ENCODE measurements around the gene AP2M1. TPM values are rescaled to one million over a fixed set of nuclear protein-coding genes. Genes with fewer than 3 reads are reported as not detected.

The AP2M1 gene
- total and polyA plus RNA-seq, 2 donors (not counting 3 experiments of a cell fraction or from before 2014, with no cell fraction given) = 431 to 602 TPM

- dilution Hi-C loops (cut with MboI; ENCODE audit: extremely low pct_ligation_motif_present, low sequenced_read_pairs) = no loop called here
- H3K79me2 ChIP-seq (ENCODE audit: control insufficient read depth, insufficient read depth, low read length) = peaks cover 48% of the 10 kb centered on the region
- POLR2A ChIA-PET = interaction anchor here (0.7 to 1.1 kb wide), 2 partner anchors 18 to 19 kb away, joined by 3 to 6 read pairs; partner anchors contain the start of gene AP2M1
Measured at GRCh38 chr3:184155644-184156521, 18.8 kb upstream of the AP2M1 start.

More at GRCh38 chr3:184155644-184156521, 18.8 kb upstream of the AP2M1 start:
- Histone ChIP-seq H3K9ac (replicated peaks; ENCODE audit: extremely low read depth, insufficient read depth, low read length) (peak overlapping the region; percentile 80), H3K9me3 (replicated peaks; ENCODE audit: control insufficient read depth, insufficient read depth, low read length) (no peaks in the 10 kb centered on the region), H3K27me3 (ENCODE audit: control insufficient read depth in 2 of 2, insufficient read depth in 2 of 2, low read length in 2 of 2) (no peaks in the 10 kb centered on the region), H3K36me3 (ENCODE audit: control insufficient read depth in 2 of 2, extremely low read depth in 1 of 2, insufficient read depth in 2 of 2, low read length in 2 of 2) (no peaks in the 10 kb centered on the region), H3K4me1 (ENCODE audit: control insufficient read depth, extremely low read depth, insufficient read depth, low read length) (peaks cover 25% of the 10 kb centered on the region), H3K9me1 (replicated peaks; ENCODE audit: control insufficient read depth, extremely low read depth, insufficient read depth, low read length) (no peaks in the 10 kb centered on the region), H4K20me1 (replicated peaks; ENCODE audit: control insufficient read depth, extremely low read depth, insufficient read depth, low read length) (peaks cover 3% of the 10 kb centered on the region), H3K27ac (ENCODE audit: insufficient read depth, low read depth, low read length) (peak overlapping the region; percentile 25), H3K4me3 (replicated peaks in 1 of 3; ENCODE audit: insufficient read depth in 1 of 3, low read depth in 1 of 3, low read length in 3 of 3) (peak overlapping the region; percentile 78 to 87 (median 83)), H2AFZ (ENCODE audit: low read depth, low read length) (peak overlapping the region; percentile 83), H3K4me2 (ENCODE audit: insufficient read depth, low read length) (peak overlapping the region; percentile 97)
- DNase-seq (ENCODE audit: low read depth, low spot score) (peak; percentile 55), FAIRE-seq (peak; percentile 43)
- CTCF ChIA-PET = interaction anchor here (0.7 to 2.6 kb wide), 8 partner anchors 11 to 252 kb away, joined by 3 to 11 read pairs (median 4); partner anchors contain the start of genes ABCF3, AP2M1 and EIF2B5
- TSS peak; percentile 30 for BruUV-seq (replicated peaks)
- intact Hi-C loops (cut with micrococcal nuclease) = loop anchor here (1.0 kb wide), 2 partner anchors 21 to 94 kb away; partner anchors contain the start of gene EIF2B5
- TF ChIP-seq MYC (IDR thresholded peaks at IDR 0.05; ENCODE audit: low read depth, low read length) (no peak), CTCF (IDR thresholded peaks at IDR 0.05; ENCODE audit: extremely low read depth in 1 of 2, insufficient read depth in 1 of 2, low read depth in 1 of 2, low read length in 2 of 2) (no peak), GATA2 (IDR thresholded peaks at IDR 0.05; ENCODE audit: insufficient read depth, insufficient read length, low read depth, low read length) (no peak), EZH2 (IDR thresholded peaks at IDR 0.05; ENCODE audit: borderline replicate concordance, low read depth, low read length, severe bottlenecking) (no peak), POLR2A (IDR thresholded peaks at IDR 0.05; ENCODE audit: low read depth, low read length) (no peak), JUN (IDR thresholded peaks at IDR 0.05; ENCODE audit: borderline replicate concordance, insufficient read depth, insufficient read length, low read depth) (no peak), MAX (IDR thresholded peaks at IDR 0.05; ENCODE audit: insufficient read depth, insufficient read length) (no peak), FOS (IDR thresholded peaks at IDR 0.05; ENCODE audit: borderline replicate concordance, insufficient read depth, low read length) (no peak), POLR2AphosphoS5 (IDR thresholded peaks at IDR 0.05; ENCODE audit: insufficient read depth, low read depth, low read length) (no peak)

Measured in endothelial cell of umbilical vein (primary cell).